ENCODE measurements around the gene SOX18. TPM values are rescaled to one million over a fixed set of nuclear protein-coding genes. Genes with fewer than 3 reads are reported as not detected.

SOX18 gene
- total and polyA plus RNA-seq, 2 of the 8 experiments (the other 6 are each of a cell fraction or from before 2014, with no cell fraction given): 0.09 TPM; not detected in 1

GRCh38 chr20:64042054-64042781 is 7.2 kb downstream of the SOX18 start (continued):
- TF ChIP-seq CHD7 (IDR thresholded peaks at IDR 0.05; ENCODE audit: insufficient replicate concordance, low read length) (no peak), TEAD4 (IDR thresholded peaks at IDR 0.05; ENCODE audit: low read depth, low read length) (no peak), E2F6 (IDR thresholded peaks at IDR 0.05) (peak; percentile 51; the same call in 1 of the 2 replicates), HDAC2 (IDR thresholded peaks at IDR 0.05; ENCODE audit: borderline replicate concordance in 1 of 2, low read depth in 2 of 2, low read length in 2 of 2) (no peak), MAX (IDR thresholded peaks at IDR 0.05) (0 out of 2 replicates have a peak, but pooled peaks have one; percentile 27), SP2 (IDR thresholded peaks at IDR 0.05; ENCODE audit: low read length) (no peak), KDM4A (IDR thresholded peaks at IDR 0.05; ENCODE audit: low read depth, low read length, severe bottlenecking) (peak; percentile 65), GABPA (IDR thresholded peaks at IDR 0.05; ENCODE audit: borderline replicate concordance, insufficient read depth, low read length) (no peak)

All from H1 (cell line).